A549 (cell line): ENCODE results near the gene COL28A1. TPM values are rescaled to one million over a fixed set of nuclear protein-coding genes. Genes with fewer than 3 reads are reported as not detected.

Experiments used
- ATAC-seq, 2 experiments: fragments of 200-7000 bp in 1 of 2; fragments of >200 bp in 1 of 2; cut with Nextera tagmentation in 1 of 2; cut with Tn5 transposase in 1 of 2; 3 replicates each; pipeline versions ENCODE4 v1.8.0 to v1.9.1; 2018 to 2020; ENCODE audit warnings: mild to moderate bottlenecking in 1 of 2, moderate library complexity in 1 of 2
- CTCF ChIA-PET: fragments of 300-600 bp; sonication (Branson Sonifier 250); formaldehyde crosslinking; extraction: SDS; loops from one replicate; lab custom pipeline; 2021; ENCODE audit warnings: antibody characterized with exemption, inconsistent platforms; lab: Yijun Ruan, JAX
- POLR2A ChIA-PET: fragments of 350-600 bp; formaldehyde crosslinking; extraction: SDS; loops from one replicate; lab custom pipeline; 2021; ENCODE audit warnings: antibody characterized with exemption, inconsistent platforms; lab: Yijun Ruan, JAX
- DNase-seq, 2 experiments: peaks; one replicate each; pipeline versions ENCODE4 v3.0.0 to v3.0.0-alpha.2; 2011 to 2016; ENCODE audit warnings: low read depth in 1 of 2, low spot score in 1 of 2
- FAIRE-seq: peaks from 2 replicates; lab custom pipeline; 2011; peaks lifted over from hg19 to GRCh38; lab: Jason Lieb, UNC
- H3K27ac ChIP-seq, 2 experiments: fragments of >200 bp; sonication (Bioruptor Twin); formaldehyde crosslinking; 3 replicates each; pipeline ENCODE4 v1.5.1; 2016 to 2017
- H3K4me1 ChIP-seq: fragments of >200 bp; sonication (Bioruptor Twin); formaldehyde crosslinking; 3 replicates; pipeline ENCODE4 v1.6.1; 2016
- H3K4me2 ChIP-seq: fragments of >200 bp; sonication (Bioruptor Twin); formaldehyde crosslinking; 3 replicates; pipeline ENCODE4 v1.6.1; 2016
- H3K4me3 ChIP-seq: fragments of >200 bp; sonication (Bioruptor Twin); formaldehyde crosslinking; 3 replicates; pipeline ENCODE4 v1.5.1; 2016
- H3K9me3 ChIP-seq: fragments of >200 bp; sonication (Bioruptor Twin); formaldehyde crosslinking; 3 replicates; pipeline ENCODE4 v1.6.1; 2016
- BHLHE40 ChIP-seq: IDR thresholded peaks from 2 replicates; pipeline ENCODE4 v1.6.1; 2012; ENCODE audit warnings: low read depth, low read length, inconsistent platforms
- CBX8 ChIP-seq: fragments of 200-600 bp; sonication (generic); IDR thresholded peaks from 2 replicates; pipeline ENCODE4 v1.6.1; 2016
- CEBPB ChIP-seq, 2 experiments: fragments of >200 bp in 1 of 2; sonication (Bioruptor Twin) in 1 of 2; formaldehyde crosslinking in 1 of 2; IDR thresholded peaks; 2 replicates each; pipeline ENCODE4 v1.6.1; 2012 to 2016
- CHD2 ChIP-seq: fragments of 150-350 bp; IDR thresholded peaks from 2 replicates; pipeline ENCODE4 v1.6.1; 2014; ENCODE audit warnings: low read length; ENCODE audit not compliant: partially characterized antibody
- EHMT2 ChIP-seq: fragments of 200-600 bp; sonication (generic); IDR thresholded peaks from 2 replicates; pipeline ENCODE4 v1.6.1; 2016; ENCODE audit warnings: antibody characterized with exemption, low read depth, mild to moderate bottlenecking, moderate library complexity
- EP300 ChIP-seq, 2 experiments: fragments of >200 bp; sonication (Bioruptor Twin); formaldehyde crosslinking; IDR thresholded peaks; 2 replicates in 1 of 2; 3 replicates in 1 of 2; pipeline ENCODE4 v1.6.1; 2016 to 2017
- FOSB ChIP-seq: fragments of 250-450 bp; sonication (Bioruptor Pico); IDR thresholded peaks from 2 replicates; pipeline ENCODE4 v1.5.0; 2020; ENCODE audit warnings: mild to moderate bottlenecking, moderate library complexity
- FOSL2 ChIP-seq, 2 experiments: fragments of 450-650 bp in 1 of 2; fragments of >200 bp in 1 of 2; sonication (Bioruptor Twin) in 1 of 2; formaldehyde crosslinking; IDR thresholded peaks; 2 replicates each; pipeline versions ENCODE4 v1.5.0 to v1.6.1; 2016 to 2020; ENCODE audit warnings: mild to moderate bottlenecking in 1 of 2, moderate library complexity in 1 of 2
- FOXS1 ChIP-seq: fragments of 250-450 bp; sonication (Bioruptor Pico); IDR thresholded peaks from 2 replicates; pipeline ENCODE4 v1.5.0; 2020; ENCODE audit warnings: mild to moderate bottlenecking, moderate library complexity
- GATA3 ChIP-seq: IDR thresholded peaks from 2 replicates; pipeline ENCODE4 v1.6.1; 2012; ENCODE audit warnings: borderline replicate concordance
- HEYL ChIP-seq: fragments of 250-450 bp; sonication (Bioruptor Pico); IDR thresholded peaks from 2 replicates; pipeline ENCODE4 v1.8.0; 2021; ENCODE audit warnings: mild to moderate bottlenecking, moderate library complexity
- JUNB ChIP-seq: fragments of >200 bp; sonication (Bioruptor Twin); formaldehyde crosslinking; IDR thresholded peaks from 2 replicates; pipeline ENCODE4 v1.6.1; 2016
- MAFK ChIP-seq: fragments of 450-650 bp; IDR thresholded peaks from 2 replicates; pipeline ENCODE4 v1.6.1; 2014; ENCODE audit not compliant: partially characterized antibody
- MYC ChIP-seq: IDR thresholded peaks from 2 replicates; pipeline ENCODE4 v1.6.1; 2012; ENCODE audit warnings: mild to moderate bottlenecking, inconsistent platforms, low read length, improper control_type of control experiment, borderline replicate concordance
- NFE2L2 ChIP-seq: fragments of 150-350 bp; conservative IDR thresholded peaks from 2 replicates; pipeline ENCODE4 v1.6.1; 2014; ENCODE audit warnings: low read length
- NR3C1 ChIP-seq: fragments of >200 bp; sonication (Bioruptor Twin); formaldehyde crosslinking; IDR thresholded peaks from 3 replicates; pipeline ENCODE4 v1.6.1; 2017
- POLR2AphosphoS2 ChIP-seq: conservative IDR thresholded peaks from 2 replicates; pipeline ENCODE4 v1.6.1; 2012; ENCODE audit warnings: low read length, improper control_type of control experiment, inconsistent platforms
- RAD21 ChIP-seq, 2 experiments: fragments of >200 bp in 1 of 2; sonication (Bioruptor Twin) in 1 of 2; formaldehyde crosslinking in 1 of 2; IDR thresholded peaks in 1 of 2; conservative IDR thresholded peaks in 1 of 2; 2 replicates in 1 of 2; 3 replicates in 1 of 2; pipeline ENCODE4 v1.6.1; 2012 to 2018; ENCODE audit warnings: inconsistent platforms in 1 of 2
- RFX5 ChIP-seq: fragments of 450-650 bp; IDR thresholded peaks from 2 replicates; pipeline ENCODE4 v1.7.1; 2014; ENCODE audit warnings: antibody characterized with exemption, mild to moderate bottlenecking, moderate library complexity
- SREBF2 ChIP-seq: fragments of 450-650 bp; IDR thresholded peaks from 2 replicates; pipeline ENCODE4 v1.6.1; 2014; ENCODE audit warnings: mild to moderate bottlenecking, moderate library complexity
- TP53 ChIP-seq: fragments of 250-450 bp; sonication (Bioruptor Pico); IDR thresholded peaks from 2 replicates; pipeline ENCODE4 v1.5.0; 2021; ENCODE audit warnings: mild to moderate bottlenecking, moderate library complexity
- ZC3H11A ChIP-seq: fragments of 450-650 bp; IDR thresholded peaks from 2 replicates; pipeline ENCODE4 v1.6.1; 2014; ENCODE audit warnings: antibody characterized with exemption, mild to moderate bottlenecking
- ZFP36 ChIP-seq: fragments of 450-650 bp; IDR thresholded peaks from 2 replicates; pipeline ENCODE4 v1.6.1; 2014; ENCODE audit warnings: borderline replicate concordance; ENCODE audit not compliant: partially characterized antibody
- WGBS: methylation state at CpG from one replicate; pipeline ENCODE4 v1.1.6; 2017; ENCODE audit errors: missing lambda C conversion rate; 5-methylcytosine and 5-hydroxymethylcytosine counted together
- polyA plus RNA-seq, 4 experiments: library from polyadenylated mRNA; depleted of rRNA in 3 of 4; stranded (reverse); fragments of >200 nt; fragmentation: RNase III in 1 of 4; extraction: RNeasy Plus Mini Kit Qiagen cat#74134 plus additional on column Dnase treatment in 1 of 4; gene quantifications; 2 replicates in 3 of 4; 3 replicates in 1 of 4; pipeline ENCODE4 v1.2.3, GENCODE V29; 2011 to 2017
- TF ChIP-seq, protein P1 (sequence below): IDR thresholded peaks from 2 replicates; pipeline ENCODE4 v1.6.1; 2012
- TF ChIP-seq, protein P2 (sequence below): IDR thresholded peaks from 2 replicates; pipeline ENCODE4 v1.6.1; 2012
- TF ChIP-seq, protein P3 (sequence below): fragments of 150-350 bp; IDR thresholded peaks from 2 replicates; pipeline ENCODE4 v1.6.1; 2014; ENCODE audit warnings: low read depth, mild to moderate bottlenecking, low read length

The COL28A1 gene
- polyA plus RNA-seq, 2 of the 4 experiments (the other 2 are of a cell fraction), result 0.08 to 0.17 TPM

DNA sequence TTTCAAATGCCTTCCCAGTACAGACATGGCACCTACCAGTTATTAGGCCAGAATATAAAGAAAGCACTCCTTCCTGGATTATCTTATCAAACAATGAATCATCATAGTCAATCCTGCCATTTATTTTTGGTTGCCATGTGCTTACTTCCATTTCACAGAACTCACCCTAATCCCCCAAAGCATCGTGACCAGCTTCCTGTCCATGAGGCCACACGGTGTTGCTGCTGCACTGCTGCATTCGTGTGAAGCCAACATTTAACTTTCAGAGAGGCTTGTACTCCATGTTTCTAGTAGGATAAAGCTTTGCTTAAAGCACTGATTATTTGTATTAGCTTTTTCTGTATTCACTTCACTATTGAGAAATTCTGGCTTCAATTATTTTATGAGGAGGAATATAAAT, 14.4 kb downstream of the COL28A1 start:
- no peak for TF ChIP-seq TP53
- TF ChIP-seq, protein P1, sequence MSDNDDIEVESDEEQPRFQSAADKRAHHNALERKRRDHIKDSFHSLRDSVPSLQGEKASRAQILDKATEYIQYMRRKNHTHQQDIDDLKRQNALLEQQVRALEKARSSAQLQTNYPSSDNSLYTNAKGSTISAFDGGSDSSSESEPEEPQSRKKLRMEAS, result peak; percentile 55
- POLR2A ChIA-PET, result interaction anchor here (0.6 kb wide), 1 partner anchor 29 kb away, joined by 4 read pairs; no protein-coding TSS in a partner anchor
- H3K9me3 ChIP-seq, result no peaks in the 10 kb centered on the region
- no peak; a peak in 2 of 6 replicates for ATAC-seq
- H3K27ac ChIP-seq, result no peak overlapping the region
- CTCF ChIA-PET, result interaction anchor here (1.1 to 1.7 kb wide), 2 partner anchors 10 to 13 kb away, joined by 3 to 4 read pairs; no protein-coding TSS in a partner anchor
- peak in 1 of 2 experiments; percentile 37 for DNase-seq
- FAIRE-seq, result no peak
- H3K4me3 ChIP-seq, result no peak overlapping the region
- H3K4me2 ChIP-seq, result no peak overlapping the region
- H3K4me1 ChIP-seq, result peaks cover 44% of the 10 kb centered on the region
- 60% methylated on average over 3 of the region's 3 CpGs for WGBS

DNA sequence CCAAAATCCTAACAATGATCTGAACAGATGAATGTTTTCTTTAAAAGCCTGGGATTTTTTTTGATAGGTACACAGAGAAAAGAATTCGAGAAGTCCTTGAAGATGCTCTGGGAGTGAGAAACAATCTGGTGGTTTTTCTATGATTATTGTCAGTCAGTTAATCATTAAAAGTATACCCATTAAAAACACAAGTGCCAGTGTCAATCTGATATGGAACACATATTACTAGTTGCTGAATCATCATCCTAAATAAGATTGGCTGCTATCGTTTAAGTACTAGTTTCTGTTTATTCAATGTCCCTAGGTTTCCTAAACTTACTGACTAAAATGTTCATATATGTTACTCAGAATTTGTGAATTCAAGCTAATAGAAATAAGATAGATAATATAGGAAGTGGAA, 16.1 kb downstream of the COL28A1 start:
- Histone ChIP-seq H3K27ac (peak overlapping the region; percentile 4 to 53; a peak in 2 of 6 replicates), H3K4me1 (peaks cover 49% of the 10 kb centered on the region), H3K4me3 (no peak overlapping the region), H3K4me2 (peak overlapping the region; percentile 39), H3K9me3 (no peaks in the 10 kb centered on the region)
- ATAC-seq (no peak), FAIRE-seq (peak; percentile 76), DNase-seq (peak in 1 of 2 experiments; percentile 13)
- TF ChIP-seq RFX5, result no peak
- TF ChIP-seq ZC3H11A, result no peak
- no peak for TF ChIP-seq MYC
- TF ChIP-seq BHLHE40, result no peak
- peak; percentile 40; the same call in 1 of the 2 replicates for TF ChIP-seq GATA3
- TF ChIP-seq ZFP36, result no peak
- no peak for TF ChIP-seq FOSB
- TF ChIP-seq NFE2L2, result no peak
- TF ChIP-seq HEYL (CRISPR knock-in tag), result no peak
- TF ChIP-seq MAFK, result peak; percentile 70
- ChIA-PET CTCF (interaction anchor here (1.3 kb wide), 1 partner anchor 95 kb away, joined by 3 read pairs; no protein-coding TSS in a partner anchor), POLR2A (no interaction called here)
- WGBS, result 4% methylated on average over 2 of the region's 2 CpGs

DNA sequence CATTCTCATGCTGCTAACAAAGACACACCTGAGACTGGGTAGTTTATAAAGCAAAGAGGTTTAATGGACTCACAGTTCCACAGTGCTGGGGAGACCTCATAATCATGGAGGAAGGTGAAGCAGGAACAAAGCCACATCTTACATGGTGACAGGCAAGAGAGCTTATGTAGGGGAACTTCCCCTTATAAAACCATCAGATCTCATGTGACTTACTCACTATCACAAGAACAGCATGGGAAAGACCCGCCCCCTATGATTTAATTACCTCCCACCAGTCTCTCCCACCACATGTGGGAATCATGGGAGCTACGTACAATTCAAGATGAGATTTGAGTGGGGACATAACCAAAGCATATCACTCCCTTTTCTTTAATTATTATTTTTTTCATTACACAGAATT, 16.6 kb downstream of the COL28A1 start:
- peak overlapping the region; percentile 4 to 53; a peak in 4 of 6 replicates for H3K27ac ChIP-seq
- FAIRE-seq (no peak), DNase-seq (peak in 1 of 2 experiments; percentile 7), ATAC-seq (no peak)
- H3K9me3 ChIP-seq, result no peaks in the 10 kb centered on the region
- TF ChIP-seq ZC3H11A (no peak), JUNB (no peak), SREBF2 (no peak), RAD21 (conservative IDR thresholded peaks at IDR 0.05 in 1 of 2, IDR thresholded peaks at IDR 0.05 in 1 of 2) (no peak), BHLHE40 (no peak), CBX8 (no peak), NR3C1 (no peak), GATA3 (no peak), CEBPB (IDR thresholded peaks at IDR 0.05) (no peak), RFX5 (no peak), POLR2AphosphoS2 (no peak), EP300 (IDR thresholded peaks at IDR 0.05) (no peak)
- TF ChIP-seq, protein P2, sequence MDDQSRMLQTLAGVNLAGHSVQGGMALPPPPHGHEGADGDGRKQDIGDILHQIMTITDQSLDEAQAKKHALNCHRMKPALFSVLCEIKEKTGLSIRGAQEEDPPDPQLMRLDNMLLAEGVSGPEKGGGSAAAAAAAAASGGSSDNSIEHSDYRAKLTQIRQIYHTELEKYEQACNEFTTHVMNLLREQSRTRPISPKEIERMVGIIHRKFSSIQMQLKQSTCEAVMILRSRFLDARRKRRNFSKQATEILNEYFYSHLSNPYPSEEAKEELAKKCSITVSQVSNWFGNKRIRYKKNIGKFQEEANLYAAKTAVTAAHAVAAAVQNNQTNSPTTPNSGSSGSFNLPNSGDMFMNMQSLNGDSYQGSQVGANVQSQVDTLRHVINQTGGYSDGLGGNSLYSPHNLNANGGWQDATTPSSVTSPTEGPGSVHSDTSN, result no peak
- H3K4me2 ChIP-seq, result peak overlapping the region; percentile 39
- H3K4me1 ChIP-seq, result peaks cover 49% of the 10 kb centered on the region
- WGBS, result 78% methylated on average over 2 of the region's 2 CpGs
- H3K4me3 ChIP-seq, result no peak overlapping the region
- POLR2A ChIA-PET, result no interaction called here
- CTCF ChIA-PET, result interaction anchor here (1.3 kb wide), 1 partner anchor 95 kb away, joined by 3 read pairs; no protein-coding TSS in a partner anchor

DNA sequence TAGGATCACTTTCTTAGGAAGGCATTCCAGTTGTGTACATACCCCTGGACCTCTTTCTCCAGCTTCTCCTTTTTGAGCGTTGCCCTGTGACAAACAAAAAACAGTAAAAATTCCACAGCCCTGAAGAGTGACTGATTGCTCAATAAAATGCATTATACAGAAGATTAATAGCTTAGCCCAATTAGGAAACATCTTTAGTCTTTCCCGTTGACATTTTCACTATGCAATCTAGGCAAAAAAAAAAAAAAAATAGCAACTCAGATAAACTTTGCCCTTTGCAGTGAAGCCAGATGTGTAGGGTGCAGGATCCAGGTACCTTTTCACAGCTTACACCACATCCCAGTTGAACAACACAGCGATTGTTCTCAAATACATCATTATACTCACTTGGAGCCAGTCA, 17.9 kb downstream of the COL28A1 start:
- TF ChIP-seq FOSL2 (IDR thresholded peaks at IDR 0.05) (no peak), FOSL2 (CRISPR knock-in tag; IDR thresholded peaks at IDR 0.05) (no peak), CEBPB (IDR thresholded peaks at IDR 0.05) (peak; percentile 20 to 43; a peak in 2 of 4 replicates), SREBF2 (no peak), TP53 (no peak), EHMT2 (no peak), CHD2 (no peak), FOXS1 (CRISPR knock-in tag) (no peak), HEYL (CRISPR knock-in tag) (no peak)
- TF ChIP-seq, protein P3, sequence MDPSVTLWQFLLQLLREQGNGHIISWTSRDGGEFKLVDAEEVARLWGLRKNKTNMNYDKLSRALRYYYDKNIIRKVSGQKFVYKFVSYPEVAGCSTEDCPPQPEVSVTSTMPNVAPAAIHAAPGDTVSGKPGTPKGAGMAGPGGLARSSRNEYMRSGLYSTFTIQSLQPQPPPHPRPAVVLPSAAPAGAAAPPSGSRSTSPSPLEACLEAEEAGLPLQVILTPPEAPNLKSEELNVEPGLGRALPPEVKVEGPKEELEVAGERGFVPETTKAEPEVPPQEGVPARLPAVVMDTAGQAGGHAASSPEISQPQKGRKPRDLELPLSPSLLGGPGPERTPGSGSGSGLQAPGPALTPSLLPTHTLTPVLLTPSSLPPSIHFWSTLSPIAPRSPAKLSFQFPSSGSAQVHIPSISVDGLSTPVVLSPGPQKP, result no peak
- TF ChIP-seq, all 56 proteins: peak for 1
- DNase-seq (no peak), ATAC-seq (no peak), FAIRE-seq (no peak)
- WGBS, result 40% methylated on average over 3 of the region's 3 CpGs
- Histone ChIP-seq H3K4me1 (peaks cover 49% of the 10 kb centered on the region), H3K27ac (peak overlapping the region in 1 of 2 experiments; percentile 61; a peak in 3 of 6 replicates), H3K9me3 (no peaks in the 10 kb centered on the region), H3K4me2 (peak overlapping the region; percentile 36), H3K4me3 (no peak overlapping the region)
- ChIA-PET CTCF (interaction anchor here (1.3 kb wide), 1 partner anchor 12 kb away, joined by 3 read pairs; no protein-coding TSS in a partner anchor), POLR2A (no interaction called here)
